T-helper 2 cell treated with Interferon-gamma antibody and Interleukin-4, amounts not matched to agents 100 ng/mL and 5 ng/mL, for 36 hours (primary cell): Measurements from ENCODE around the gene DLX3. TPM values are rescaled to one million over a fixed set of nuclear protein-coding genes. Genes with fewer than 3 reads are reported as not detected.

Experiments used
- intact Hi-C: fragments of 100-400 bp; cut with micrococcal nuclease; formaldehyde crosslinking; loops from one replicate; pipeline ENCODE4 v1.15.1; 2023
- total RNA-seq: library from RNA; stranded (reverse); gene quantifications from 2 replicates; pipeline ENCODE4 v1.2.3, GENCODE V29; 2022

The DLX3 gene
- total RNA-seq, 1 donor from 2014 or later: not detected

DNA sequence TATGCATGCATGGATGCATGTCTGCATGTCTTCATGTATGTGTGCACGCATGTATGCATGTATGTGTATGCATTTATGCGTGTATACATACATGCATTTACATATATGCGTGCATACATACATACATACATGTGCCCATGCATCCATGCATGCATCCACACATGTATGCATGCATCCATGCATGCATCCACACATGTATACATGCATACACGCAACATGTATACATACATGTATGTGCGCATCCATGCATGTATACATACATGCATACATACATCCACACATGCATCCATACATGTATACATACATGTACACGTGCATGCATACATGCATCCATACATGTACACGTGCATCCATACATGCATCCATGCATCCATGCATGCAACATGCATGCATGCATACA is 29.8 kb upstream of the DLX3 start:
- intact Hi-C loops: no loop called here

DNA sequence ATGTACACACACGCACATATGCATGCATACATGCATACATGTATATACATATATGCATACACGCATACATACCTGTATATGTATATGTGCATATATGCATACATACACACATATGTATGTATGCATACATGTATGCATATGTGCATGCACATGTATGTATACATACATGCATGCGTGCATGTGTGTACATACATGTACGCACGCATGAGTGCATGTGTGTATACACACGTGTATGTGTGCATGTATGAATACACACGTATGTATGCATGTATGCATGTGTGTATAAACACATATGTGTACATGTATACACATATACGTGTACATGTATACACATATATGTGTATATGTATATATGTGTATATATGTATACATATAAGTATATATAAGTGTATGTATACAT is 28.5 kb upstream of the DLX3 start:
- intact Hi-C loops: no loop called here

DNA sequence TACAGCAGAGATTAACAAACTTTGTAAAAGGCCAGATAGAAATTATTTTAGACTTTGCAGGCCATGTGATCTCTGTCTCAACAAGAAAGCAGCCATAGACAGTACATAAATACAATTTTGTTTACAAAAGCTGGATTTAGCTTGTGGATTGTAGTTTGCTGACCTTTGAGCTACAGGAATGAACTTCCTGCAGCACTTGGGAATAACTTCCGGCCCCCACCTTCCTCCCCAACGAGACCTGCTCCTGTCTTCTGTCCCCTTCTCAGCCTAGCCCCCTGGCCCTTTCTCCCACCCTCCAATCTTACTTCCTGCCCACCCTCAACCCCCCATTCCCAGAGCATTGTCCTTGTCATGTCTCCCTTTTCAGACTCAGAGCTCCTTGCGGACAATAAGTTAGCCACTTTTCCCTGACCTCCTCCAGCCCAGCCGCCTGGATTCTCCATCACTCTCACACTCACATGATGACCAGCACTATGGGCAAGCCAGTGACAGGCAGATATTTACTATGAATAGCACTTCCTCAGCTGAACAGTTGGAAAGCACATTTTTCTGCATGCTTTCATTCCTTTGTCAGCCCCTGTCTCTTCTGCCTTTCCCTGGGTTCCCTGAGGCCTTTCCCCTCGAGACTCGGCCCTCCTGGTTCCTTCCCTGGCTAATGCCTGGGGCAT is 27.6 kb upstream of the DLX3 start:
- intact Hi-C loops: no loop called here

DNA sequence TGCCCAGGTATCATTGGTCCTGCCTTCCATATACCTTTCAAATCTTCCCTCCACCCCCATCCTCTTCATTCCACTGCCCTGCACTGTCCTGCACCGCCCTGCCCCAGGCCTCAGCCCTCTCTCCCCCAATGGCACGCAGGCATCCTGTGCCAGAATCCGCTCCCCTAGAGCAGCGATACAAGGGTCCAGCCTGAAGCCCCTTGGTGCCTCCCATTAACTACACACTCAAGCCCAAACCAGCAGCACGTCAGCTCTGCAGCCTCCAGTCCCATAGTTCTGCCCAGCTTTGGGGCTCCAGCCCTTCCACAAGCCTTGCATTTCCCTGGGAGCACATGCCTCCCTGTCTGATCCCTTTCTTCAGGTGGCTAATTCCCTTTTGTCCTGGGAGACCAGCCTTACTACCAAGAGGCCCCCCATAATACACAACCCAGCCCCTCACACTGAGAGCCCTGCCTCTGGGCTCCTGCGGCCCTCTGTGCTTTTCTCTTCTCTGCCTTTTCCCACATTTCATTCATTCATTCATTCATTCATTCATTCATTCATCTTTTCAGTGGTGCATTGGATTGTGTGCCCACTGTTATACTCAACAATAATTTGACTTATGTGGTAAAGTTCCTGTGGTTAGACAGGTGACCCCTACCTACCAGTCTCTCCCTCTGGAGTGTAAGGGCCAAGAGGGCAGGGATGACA is 26.8 kb upstream of the DLX3 start:
- intact Hi-C loops: no loop called here

DNA sequence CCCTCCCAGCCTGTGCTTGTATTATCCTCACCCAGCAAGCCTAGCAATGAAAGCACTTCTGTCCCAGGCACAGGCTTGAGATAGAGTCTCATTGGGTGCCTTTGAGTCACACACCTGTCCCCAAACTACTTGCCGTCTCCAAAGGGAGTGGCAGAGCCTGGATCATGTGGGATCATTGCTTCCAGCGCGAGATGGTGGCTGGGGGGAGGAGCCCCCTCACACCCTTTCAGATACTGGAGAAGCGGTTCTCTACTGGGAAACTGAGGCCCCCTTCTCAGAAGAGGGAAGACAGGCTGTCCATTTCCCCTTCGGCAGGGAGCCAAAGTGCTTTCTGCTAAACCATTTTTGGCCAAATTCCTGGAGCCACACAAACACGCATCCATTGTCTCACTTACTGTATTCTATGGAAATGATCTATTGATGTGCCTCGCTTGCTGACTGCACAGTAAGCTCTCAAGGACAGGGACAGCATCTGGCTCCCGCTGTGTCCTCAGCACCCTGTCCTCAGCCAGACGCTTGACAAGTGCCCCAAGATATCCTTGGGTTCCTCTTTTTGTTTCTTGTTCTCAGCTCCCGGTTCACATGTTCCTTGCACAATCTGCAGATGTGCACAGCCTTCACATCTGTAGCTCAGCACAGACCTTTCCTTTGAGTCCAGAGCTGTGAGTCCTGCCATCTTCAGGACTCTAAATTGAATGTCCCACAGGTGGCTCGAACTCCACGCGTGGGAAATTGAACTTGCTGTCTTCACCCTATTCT is 26.0 kb upstream of the DLX3 start:
- intact Hi-C loops: no loop called here

DNA sequence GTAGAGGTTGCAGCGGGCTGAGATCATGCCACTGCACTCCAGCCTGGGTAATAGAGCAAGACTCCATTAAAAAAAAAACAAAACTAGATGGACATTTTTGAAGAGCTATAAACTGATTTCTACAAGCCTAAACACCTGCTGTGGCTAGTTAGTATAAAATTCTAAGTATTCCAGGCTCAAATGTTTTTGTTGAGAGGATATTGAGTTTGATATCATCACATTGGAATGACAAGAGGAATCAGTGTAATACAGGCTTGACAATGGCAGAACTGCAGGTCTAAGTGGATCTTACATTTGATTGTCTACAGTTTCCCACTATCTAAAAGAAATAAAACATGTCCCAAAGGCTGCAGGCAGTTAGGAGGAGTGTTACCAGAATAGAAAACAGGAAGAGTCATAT is 23.9 kb upstream of the DLX3 start:
- intact Hi-C loops: no loop called here

DNA sequence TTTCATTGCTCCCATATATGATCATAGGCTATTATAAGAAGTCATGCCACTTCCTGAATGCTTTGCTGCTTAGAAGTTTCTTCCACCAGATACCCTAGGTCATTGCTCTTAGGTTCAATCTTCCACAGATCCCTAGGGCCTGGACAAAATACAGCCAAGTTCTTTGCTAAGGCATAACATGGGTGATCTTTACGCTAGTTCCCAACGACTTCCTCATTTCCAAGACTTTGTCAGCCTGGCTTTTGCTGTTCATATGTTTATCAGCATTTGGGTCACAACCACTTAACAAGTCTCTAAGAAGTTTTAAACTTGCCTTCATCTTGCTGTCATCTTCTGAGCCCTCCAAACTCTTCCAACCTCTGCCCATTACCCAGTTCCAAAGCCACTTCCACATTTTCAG is 20.1 kb upstream of the DLX3 start:
- intact Hi-C loops: no loop called here

DNA sequence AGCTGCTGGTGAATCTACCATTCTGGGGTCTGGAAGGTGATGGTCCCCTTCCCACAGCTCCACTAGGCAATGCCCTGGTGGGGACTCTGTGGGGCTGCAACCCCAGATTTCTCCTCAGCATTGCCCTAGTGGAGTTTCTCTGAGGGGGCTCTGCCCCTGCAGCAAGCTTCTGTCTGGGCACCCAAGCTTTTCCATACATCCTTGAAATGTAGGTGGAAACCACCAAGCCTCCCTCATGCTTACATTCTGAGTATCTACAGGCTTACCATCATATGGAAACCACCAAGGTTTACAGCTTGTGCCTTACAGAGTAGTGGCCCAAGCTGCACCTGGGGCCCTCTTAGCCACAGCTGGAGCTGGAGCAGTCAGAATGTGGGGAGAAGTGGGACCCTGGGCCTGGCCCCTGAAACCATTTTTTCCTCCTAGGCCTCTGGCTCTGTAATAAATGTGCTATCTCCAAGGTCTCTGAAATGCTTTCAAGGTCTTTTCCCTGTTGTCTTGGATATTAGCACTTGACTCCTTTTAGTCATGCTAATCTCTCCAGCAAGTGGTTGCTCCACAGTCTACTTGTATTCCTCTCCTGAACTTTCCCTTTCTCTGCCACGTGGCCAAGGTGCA is 19.6 kb upstream of the DLX3 start:
- intact Hi-C loops: no loop called here

DNA sequence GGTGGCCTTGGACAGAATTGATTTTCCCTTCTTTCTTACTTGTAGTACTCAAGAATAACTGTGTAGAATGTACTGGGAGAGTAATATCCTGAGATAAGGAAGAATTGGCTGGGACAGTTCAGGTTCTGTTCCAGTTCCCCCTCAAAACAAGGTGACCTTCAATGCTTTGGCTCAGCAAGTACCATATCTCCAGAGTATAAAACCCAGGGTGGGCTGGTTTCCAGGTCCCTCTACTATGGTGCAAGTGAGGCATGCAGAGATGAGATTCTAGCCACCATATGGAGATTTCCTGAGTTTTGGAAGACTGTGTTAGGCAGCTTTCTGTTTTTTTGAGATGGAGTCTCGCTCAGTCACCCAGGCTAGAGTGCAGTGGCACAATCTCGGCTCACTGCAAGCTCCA is 18.1 kb upstream of the DLX3 start:
- intact Hi-C loops: no loop called here

DNA sequence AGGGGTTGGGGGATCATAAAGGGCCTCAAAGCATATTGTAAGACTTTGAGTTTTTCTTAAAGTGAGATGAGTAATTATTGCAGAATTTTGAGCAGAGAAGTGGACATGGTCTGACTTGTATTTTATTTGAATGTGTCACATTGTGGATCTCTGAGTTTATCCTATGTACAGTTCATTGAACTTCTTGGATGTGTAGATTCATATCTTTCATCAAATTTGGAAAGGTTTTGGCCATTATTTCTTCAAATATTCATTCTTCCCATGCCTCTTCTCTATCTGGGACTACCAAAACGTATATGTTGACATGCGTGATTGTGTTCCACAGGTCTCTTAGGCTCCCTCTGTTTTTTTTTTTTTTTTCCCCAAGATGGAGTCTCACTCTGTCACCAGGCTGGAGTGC is 14.3 kb upstream of the DLX3 start:
- intact Hi-C loops: no loop called here

DNA sequence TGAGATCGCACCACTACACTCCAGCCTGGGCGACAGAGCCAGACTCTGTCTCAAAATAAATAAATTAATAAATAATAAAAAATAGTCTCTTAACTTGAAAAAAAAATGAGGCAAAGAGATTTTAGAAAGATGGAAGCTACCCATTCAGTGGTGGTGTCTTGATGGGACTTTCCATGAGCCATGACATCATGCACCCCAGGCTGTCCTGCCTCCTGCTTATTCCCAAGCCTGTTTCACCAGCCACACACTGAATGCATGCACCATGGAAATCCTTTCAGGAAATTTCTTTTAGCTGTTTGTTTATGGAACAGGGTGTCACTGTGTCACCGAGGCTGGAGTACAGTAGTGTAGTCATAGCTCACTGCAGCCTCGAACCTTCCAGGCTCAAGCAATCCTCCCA is 8.9 kb upstream of the DLX3 start:
- intact Hi-C loops: no loop called here

DNA sequence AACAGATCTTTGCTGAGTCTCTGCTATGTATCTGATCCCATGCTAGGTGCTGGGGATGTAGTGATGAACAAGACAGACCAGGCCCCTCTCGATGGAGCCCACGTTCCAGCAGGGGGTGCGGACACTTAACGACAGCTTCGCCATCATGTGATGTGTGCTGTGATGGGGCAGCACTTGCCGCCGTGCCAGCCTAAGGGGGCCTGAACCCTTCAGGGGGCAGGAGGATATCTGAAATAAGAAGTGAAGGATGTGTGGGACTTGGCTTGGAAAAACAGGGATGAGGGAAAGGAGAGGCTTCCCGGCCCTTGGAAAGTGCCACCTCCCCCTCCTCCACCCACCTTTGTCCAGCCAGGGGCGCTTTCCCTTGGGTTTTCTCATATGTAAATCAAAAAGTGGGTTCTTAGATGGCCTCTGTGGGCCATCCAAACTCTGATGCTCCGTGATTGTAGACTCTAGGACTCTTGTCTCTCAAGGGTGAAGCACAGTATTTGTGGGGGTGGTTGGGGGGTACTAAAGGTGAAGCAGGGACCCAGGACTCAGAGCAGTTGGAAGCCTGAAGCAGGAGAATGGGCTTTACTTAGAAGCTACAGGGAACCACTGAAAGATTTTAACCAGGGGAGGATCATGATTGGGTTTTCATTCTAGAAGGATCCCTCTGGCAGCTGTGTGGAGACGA is 4.0 kb upstream of the DLX3 start:
- intact Hi-C loops: loop anchor here (1.0 to 2.0 kb wide), 4 partner anchors 47 to 432 kb away; no protein-coding TSS in a partner anchor

DNA sequence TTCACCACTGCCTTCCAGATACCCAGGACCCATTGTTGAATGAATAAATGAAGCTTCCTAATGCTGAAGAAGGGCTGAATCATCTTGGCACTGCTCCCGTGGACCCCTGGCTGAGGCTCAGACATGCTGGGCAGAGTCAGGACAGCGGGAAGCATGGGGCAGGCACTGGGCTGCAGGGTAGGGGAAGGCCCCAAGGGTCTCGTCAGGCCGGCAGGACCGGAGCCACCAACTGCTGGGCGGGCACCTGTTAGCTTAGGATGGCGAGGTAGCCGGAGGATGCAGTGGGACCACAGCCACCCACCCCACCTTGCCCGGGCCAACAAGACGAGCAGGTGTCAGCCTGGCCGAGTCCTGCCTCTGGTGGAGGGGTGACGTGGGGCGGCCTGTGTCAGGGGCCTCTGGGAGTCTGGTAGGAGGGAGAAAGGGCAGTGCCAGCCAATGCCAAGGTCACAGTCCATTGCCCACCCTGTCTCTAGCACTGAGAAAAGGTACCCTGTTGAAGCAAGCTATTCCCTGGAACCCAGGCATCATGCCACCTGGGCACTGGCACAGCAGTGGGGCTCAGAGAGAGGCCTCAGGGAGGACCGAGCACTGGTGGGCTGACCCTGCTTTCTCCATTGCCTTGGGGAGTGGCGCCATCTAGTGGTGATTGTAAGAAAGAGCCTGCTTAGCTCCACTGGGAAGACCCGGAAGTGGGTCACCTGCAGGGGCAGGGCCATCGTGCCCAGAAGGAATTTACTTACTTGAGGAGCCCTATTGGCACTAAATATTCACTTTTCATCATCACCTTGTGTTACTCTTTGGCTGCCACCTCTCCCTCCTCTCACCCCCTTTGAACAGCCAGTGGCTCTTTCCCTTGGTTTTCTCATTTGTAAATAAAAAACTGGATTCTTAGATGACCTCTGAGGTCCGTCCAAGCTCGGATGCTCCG is 3.0 kb upstream of the DLX3 start:
- intact Hi-C loops: loop anchor here (1.0 to 2.0 kb wide), 4 partner anchors 46 to 431 kb away; no protein-coding TSS in a partner anchor

DNA sequence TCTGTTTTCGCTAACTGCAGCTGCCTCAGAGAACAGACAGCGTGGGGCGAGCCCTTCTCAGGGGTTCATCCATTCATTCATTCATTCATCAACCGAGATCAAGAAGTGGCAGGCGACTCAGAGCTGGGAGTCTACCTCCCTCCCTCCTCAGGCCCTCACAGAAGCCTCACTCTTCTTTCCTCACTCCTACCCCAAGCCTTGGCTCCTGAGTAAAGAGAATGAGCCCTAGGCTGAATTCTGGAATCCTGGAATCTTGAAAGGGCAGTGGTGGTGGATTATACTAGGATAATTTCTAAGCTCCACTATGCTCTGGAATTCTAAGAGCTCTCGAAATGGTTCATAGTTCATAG is 2.3 kb upstream of the DLX3 start:
- intact Hi-C loops: no loop called here

DNA sequence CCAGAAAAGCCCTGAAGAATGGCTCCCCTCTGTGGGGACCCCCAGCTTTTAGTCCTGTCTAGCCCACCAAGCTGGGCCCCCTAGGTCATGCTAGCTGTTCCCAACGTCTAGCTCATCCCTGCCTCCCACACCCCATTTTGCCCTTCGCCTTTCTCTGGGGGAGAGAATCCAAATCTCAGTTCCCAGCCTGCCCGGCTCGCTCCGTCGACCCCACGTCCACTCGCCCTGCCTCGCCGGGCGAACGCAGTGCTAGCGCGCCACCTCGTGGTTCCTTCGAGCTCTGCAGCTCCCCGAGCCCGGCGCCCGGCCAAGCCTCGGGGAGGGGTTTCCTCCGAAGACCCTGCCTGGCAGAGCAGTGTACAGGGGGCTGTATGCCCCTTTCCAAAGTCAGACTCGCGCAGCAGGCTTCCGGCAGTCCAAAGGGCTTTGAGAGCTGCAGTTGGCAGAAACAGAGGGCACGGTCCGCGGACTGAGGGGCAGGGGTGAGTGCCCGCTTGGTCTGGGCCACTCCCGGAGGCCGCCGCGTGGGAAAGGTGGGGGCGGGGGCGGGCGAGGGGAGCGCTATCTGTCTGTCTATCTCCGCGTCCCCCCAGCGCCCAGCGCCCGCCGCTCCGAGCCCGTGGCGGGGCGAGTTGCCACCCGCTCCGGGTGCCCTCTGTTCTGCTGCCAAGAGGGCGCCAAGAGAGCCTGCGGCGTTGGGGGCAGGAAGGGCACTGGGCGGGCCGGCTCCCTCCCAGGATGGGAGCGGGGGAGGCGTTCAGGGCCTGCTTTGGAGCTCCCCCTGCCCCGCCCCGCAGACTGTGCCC is 1.7 kb upstream of the DLX3 start:
- intact Hi-C loops: no loop called here

DNA sequence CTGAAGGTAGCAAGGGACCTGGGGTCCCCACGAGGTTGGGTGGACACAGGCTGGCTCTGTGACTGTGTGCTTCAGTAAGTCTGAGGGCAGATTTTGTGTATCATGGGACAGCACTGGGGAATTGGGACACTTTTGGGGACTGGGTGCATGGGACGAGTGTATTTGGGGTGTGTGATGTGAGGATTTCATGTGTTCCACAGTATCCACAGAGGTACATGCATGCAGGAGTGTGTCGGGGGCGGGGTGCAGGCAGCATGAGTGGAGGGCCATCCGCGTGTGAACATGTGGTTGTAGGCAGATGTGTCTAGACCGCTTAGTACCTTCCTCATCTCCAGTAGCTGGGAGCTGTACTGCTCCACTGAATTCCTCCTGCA is 1.1 kb upstream of the DLX3 start:
- intact Hi-C loops: no loop called here

DNA sequence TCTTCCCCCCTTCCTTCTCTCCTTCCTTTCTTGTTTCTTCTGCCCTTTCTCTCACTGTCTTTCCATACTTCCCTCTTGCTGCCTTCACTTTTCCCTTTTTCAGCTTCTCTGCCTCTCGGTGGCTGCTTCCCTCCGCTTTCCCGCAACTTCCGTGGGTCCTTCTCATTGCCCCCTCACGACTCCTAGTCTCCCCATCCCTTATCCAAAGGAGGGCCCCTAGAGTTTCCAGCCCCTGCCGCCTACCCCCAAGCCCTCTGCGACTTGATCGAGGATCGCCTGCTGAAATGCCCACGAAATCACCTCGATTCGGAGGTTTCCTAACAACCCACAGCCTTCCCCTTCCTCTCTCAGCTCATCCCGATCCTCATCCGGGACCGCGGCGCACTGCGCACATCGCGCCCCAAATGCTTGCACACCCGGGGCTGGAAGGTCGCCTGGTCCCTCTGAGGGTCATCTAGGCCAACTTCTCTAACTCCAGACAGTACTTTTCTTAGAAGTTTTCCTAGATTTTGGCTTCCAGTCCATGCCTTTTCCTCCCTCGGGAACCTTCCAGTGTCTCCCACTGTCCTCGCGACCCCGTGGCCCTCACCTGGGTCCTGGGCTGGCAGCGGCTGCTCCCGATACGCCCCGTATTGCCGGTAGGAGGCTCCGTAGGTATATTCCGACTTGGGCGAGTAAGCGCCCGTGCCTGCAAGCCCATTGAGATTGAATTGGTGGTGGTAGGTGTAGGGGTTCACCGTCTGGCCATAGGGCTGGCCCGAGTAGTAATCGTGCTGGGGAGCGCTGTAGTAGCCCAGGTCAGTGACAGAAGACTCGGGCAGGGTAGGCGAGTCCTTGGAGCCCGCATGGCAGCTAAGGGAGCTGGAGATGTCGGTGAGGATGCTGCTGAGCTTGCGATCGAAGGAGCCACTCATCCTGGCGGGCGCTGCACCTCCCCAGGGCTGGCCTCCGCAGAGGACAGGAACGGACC is 654 bp downstream of the DLX3 start:
- intact Hi-C loops: loop anchor here (2.0 kb wide), 1 partner anchor 26 kb away; the partner anchor contains the start of gene DLX4

DNA sequence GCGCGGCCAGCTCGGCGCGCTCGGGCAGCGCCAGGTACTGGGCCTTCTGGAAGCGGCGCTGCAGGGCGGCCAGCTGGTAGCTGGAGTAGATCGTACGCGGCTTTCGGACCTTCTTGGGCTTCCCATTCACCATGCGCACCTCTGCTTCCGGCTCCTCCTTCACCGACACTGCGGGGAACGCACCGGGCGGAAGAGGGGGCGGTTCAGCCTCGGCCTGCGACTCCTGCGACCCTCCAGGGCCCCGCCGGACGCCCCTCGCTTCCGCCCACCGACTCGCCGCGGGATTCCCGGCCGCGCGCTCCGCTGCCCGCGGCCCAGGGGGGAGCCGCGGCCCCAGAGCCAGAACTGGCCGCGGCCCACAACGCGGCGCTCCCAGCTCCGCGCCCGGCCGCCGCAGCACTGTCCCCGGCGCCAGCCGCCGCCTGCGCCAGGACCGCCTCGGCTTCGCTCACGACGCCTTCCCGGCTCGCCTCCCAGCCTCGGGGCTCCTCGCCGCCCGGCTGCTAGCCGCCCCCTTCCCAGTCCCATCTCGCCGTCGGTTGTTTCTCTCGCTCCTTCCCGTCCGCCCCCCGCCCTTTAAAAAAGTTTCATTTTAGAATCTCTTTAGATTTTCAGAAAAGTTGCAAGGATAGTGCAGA is 1.5 kb downstream of the DLX3 start:
- intact Hi-C loops: loop anchor here (2.0 kb wide), 1 partner anchor 25 kb away; the partner anchor contains the start of gene DLX4
